Measurements from ENCODE around the gene CSN1S1. TPM values are rescaled to one million over a fixed set of nuclear protein-coding genes. Genes with fewer than 3 reads are reported as not detected.

Gene CSN1S1
- total and polyA plus RNA-seq, 2 donors (not counting 1 experiment from before 2014, with no cell fraction given), result not detected

DNA sequence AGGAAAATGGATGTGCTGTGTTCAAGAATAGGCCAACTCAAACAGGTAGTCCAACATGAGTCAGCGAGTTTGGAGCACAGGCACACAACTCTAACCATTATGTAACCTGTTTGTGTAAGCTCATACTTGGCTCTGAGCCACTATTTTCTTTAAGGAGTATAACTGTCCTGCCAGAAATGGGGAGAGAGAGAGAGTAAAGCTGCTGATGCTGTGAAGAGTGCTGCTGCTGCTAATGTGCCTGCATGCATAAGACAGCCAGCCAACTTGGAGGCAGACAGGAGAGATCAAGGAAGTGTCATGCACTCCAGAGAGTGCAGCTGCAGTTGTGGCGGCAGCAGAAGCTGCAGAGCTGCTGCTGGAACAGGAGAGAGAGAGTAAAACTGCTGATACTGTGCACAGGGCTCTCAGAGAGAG lies 53.2 kb downstream of the CSN1S1 start:
- no peak overlapping the region for H3K27ac ChIP-seq (ENCODE audit: low read length in 2 of 2)
- Mint-ChIP-seq H3K4me1 (no peaks in the 10 kb centered on the region), H3K27me3 (no peaks in the 10 kb centered on the region), H3K9me3 (ENCODE audit: insufficient read depth) (no peaks in the 10 kb centered on the region), H3K4me3 (no peak overlapping the region), H3K27ac (no peak overlapping the region)
- no peaks in the 10 kb centered on the region for H3K79me2 ChIP-seq (ENCODE audit: control insufficient read depth, insufficient read depth, low read length)
- no peaks in the 10 kb centered on the region for H3K27me3 ChIP-seq (replicated peaks in 1 of 4; ENCODE audit: control extremely low read depth in 1 of 4, control insufficient read depth in 3 of 4, insufficient read depth in 4 of 4, low read length in 3 of 4)
- H3K4me1 ChIP-seq (ENCODE audit: control insufficient read depth in 2 of 2, insufficient read depth in 2 of 2, low read length in 2 of 2), result no peaks in the 10 kb centered on the region
- H4K20me1 ChIP-seq (ENCODE audit: control insufficient read depth, insufficient read depth, low read length, poor library complexity, severe bottlenecking), result no peaks in the 10 kb centered on the region
- TF ChIP-seq, protein P1, sequence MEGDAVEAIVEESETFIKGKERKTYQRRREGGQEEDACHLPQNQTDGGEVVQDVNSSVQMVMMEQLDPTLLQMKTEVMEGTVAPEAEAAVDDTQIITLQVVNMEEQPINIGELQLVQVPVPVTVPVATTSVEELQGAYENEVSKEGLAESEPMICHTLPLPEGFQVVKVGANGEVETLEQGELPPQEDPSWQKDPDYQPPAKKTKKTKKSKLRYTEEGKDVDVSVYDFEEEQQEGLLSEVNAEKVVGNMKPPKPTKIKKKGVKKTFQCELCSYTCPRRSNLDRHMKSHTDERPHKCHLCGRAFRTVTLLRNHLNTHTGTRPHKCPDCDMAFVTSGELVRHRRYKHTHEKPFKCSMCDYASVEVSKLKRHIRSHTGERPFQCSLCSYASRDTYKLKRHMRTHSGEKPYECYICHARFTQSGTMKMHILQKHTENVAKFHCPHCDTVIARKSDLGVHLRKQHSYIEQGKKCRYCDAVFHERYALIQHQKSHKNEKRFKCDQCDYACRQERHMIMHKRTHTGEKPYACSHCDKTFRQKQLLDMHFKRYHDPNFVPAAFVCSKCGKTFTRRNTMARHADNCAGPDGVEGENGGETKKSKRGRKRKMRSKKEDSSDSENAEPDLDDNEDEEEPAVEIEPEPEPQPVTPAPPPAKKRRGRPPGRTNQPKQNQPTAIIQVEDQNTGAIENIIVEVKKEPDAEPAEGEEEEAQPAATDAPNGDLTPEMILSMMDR (IDR thresholded peaks at IDR 0.05), result no peak
- TF ChIP-seq EZH2 (IDR thresholded peaks at IDR 0.05; ENCODE audit: borderline replicate concordance, insufficient read depth, low read depth, low read length, poor library complexity, severe bottlenecking), result no peak
- H3K9me3 ChIP-seq (ENCODE audit: control extremely low read depth in 1 of 3, control insufficient read depth in 2 of 3, insufficient read depth in 1 of 3, low read length in 2 of 3), result no peaks in the 10 kb centered on the region
- H3K36me3 ChIP-seq (replicated peaks in 1 of 2; ENCODE audit: control extremely low read depth in 1 of 2, control insufficient read depth in 1 of 2, extremely low read depth in 1 of 2, insufficient read depth in 2 of 2, low read length in 1 of 2), result no peaks in the 10 kb centered on the region
- CTCF ChIA-PET, result no interaction called here
- H2AFZ ChIP-seq (ENCODE audit: insufficient read depth, low read depth, low read length, poor library complexity, severe bottlenecking), result no peak overlapping the region
- WGBS (ENCODE audit: insufficient coverage), result no CpG with 5 or more reads among the region's 2 CpGs
- ATAC-seq (ENCODE audit: low read depth) (no peak), DNase-seq (no peak)
- no peak overlapping the region for H3K9ac ChIP-seq (ENCODE audit: low read length)
- POLR2A ChIA-PET, result no interaction called here
- H3K4me2 ChIP-seq (replicated peaks; ENCODE audit: low read depth, low read length, poor library complexity, severe bottlenecking), result no peak overlapping the region
- intact Hi-C loops (cut with micrococcal nuclease), result no loop called here
- H3K4me3 ChIP-seq (ENCODE audit: control extremely low read depth in 1 of 5, extremely low read depth in 1 of 5, insufficient read depth in 1 of 5, low read depth in 2 of 5, low read length in 4 of 5), result no peak overlapping the region

DNA sequence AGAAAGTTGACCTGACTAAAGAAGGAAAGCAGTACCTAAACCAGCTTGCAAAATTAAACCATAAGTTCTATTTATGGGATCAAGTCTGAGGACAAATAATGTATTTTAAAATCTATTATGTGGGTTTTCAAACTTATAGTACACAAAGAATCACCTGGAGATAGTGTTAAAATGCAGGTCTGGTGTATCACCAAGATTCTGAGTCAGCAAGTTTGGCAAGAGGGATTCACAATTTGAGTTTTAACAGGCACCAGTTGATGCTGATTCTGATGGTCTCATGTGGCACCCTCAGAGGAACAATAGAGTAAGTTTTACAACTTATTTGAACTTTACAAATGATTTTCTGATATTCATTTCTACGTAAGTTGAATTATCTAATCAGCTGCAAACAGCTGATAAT lies 55.8 kb downstream of the CSN1S1 start:
- Mint-ChIP-seq H3K27me3 (no peaks in the 10 kb centered on the region), H3K4me3 (no peak overlapping the region), H3K27ac (no peak overlapping the region), H3K4me1 (no peaks in the 10 kb centered on the region), H3K9me3 (ENCODE audit: insufficient read depth) (no peaks in the 10 kb centered on the region)
- intact Hi-C loops (cut with micrococcal nuclease), result no loop called here
- ATAC-seq (ENCODE audit: low read depth), result no peak
- H3K36me3 ChIP-seq (replicated peaks in 1 of 2; ENCODE audit: control extremely low read depth in 1 of 2, control insufficient read depth in 1 of 2, extremely low read depth in 1 of 2, insufficient read depth in 2 of 2, low read length in 1 of 2), result no peaks in the 10 kb centered on the region
- H3K4me3 ChIP-seq (ENCODE audit: control extremely low read depth in 1 of 5, extremely low read depth in 1 of 5, insufficient read depth in 1 of 5, low read depth in 2 of 5, low read length in 4 of 5), result no peak overlapping the region
- no peaks in the 10 kb centered on the region for H3K4me1 ChIP-seq (ENCODE audit: control insufficient read depth in 2 of 2, insufficient read depth in 2 of 2, low read length in 2 of 2)
- H4K20me1 ChIP-seq (ENCODE audit: control insufficient read depth, insufficient read depth, low read length, poor library complexity, severe bottlenecking), result no peaks in the 10 kb centered on the region
- no peak for DNase-seq
- H2AFZ ChIP-seq (ENCODE audit: insufficient read depth, low read depth, low read length, poor library complexity, severe bottlenecking), result no peak overlapping the region
- TF ChIP-seq, protein P1 (IDR thresholded peaks at IDR 0.05), result no peak
- TF ChIP-seq EZH2 (IDR thresholded peaks at IDR 0.05; ENCODE audit: borderline replicate concordance, insufficient read depth, low read depth, low read length, poor library complexity, severe bottlenecking), result no peak
- no peaks in the 10 kb centered on the region for H3K79me2 ChIP-seq (ENCODE audit: control insufficient read depth, insufficient read depth, low read length)
- no peak overlapping the region for H3K4me2 ChIP-seq (replicated peaks; ENCODE audit: low read depth, low read length, poor library complexity, severe bottlenecking)
- H3K9me3 ChIP-seq (ENCODE audit: control extremely low read depth in 1 of 3, control insufficient read depth in 2 of 3, insufficient read depth in 1 of 3, low read length in 2 of 3), result no peaks in the 10 kb centered on the region
- no peaks in the 10 kb centered on the region for H3K27me3 ChIP-seq (replicated peaks in 1 of 4; ENCODE audit: control extremely low read depth in 1 of 4, control insufficient read depth in 3 of 4, insufficient read depth in 4 of 4, low read length in 3 of 4)
- CTCF ChIA-PET, result no interaction called here
- POLR2A ChIA-PET, result no interaction called here
- H3K9ac ChIP-seq (ENCODE audit: low read length), result no peak overlapping the region
- WGBS (ENCODE audit: insufficient coverage), result no CpG with 5 or more reads among the region's 1 CpG
- H3K27ac ChIP-seq (ENCODE audit: low read length in 2 of 2), result no peak overlapping the region

All from B cell (primary cell).